Uterus (tissue), 4 donors: Measurements from ENCODE around the gene FUT6. TPM values are rescaled to one million over a fixed set of nuclear protein-coding genes. Genes with fewer than 3 reads are reported as not detected.
A peak's percentile ranks its signal among the peaks of the same experiment; 100 is the strongest.

Experiments used
- DNase-seq, 2 donors: peaks; one replicate each; pipeline ENCODE4 v3.0.0-alpha.2; 2019 to 2020
- H3K27ac ChIP-seq, 2 donors: fragments of 200-600 bp; sonication (generic); 1 replicate in 1 of 2; 2 replicates in 1 of 2; pipeline ENCODE4 v1.5.1; 2016 to 2018
- H3K27me3 ChIP-seq, 2 donors: fragments of 200-600 bp; sonication (generic); one replicate each; pipeline ENCODE4 v1.5.1; 2018 to 2019; ENCODE audit warnings: control low read depth in 1 of 2
- H3K36me3 ChIP-seq, 2 donors: fragments of 200-600 bp; sonication (generic); one replicate each; pipeline ENCODE4 v1.5.1; 2019; ENCODE audit warnings: control low read depth in 1 of 2
- H3K4me1 ChIP-seq, 2 donors: fragments of 200-600 bp; sonication (generic); one replicate each; pipeline ENCODE4 v1.5.1; 2018 to 2019; ENCODE audit warnings: control low read depth in 1 of 2
- H3K4me3 ChIP-seq, 2 donors: fragments of 200-600 bp; sonication (generic); 1 replicate in 1 of 2; 2 replicates in 1 of 2; pipeline ENCODE4 v1.5.1; 2018 to 2019; ENCODE audit warnings: mild to moderate bottlenecking in 1 of 2
- H3K9me3 ChIP-seq, 2 donors: fragments of 200-600 bp; sonication (generic); one replicate each; pipeline ENCODE4 v1.5.1; 2019; ENCODE audit warnings: control low read depth in 1 of 2
- CTCF ChIP-seq, 4 experiments: fragments of 200-600 bp in 2 of 4; fragments of 450-650 bp in 2 of 4; sonication (generic) in 2 of 4; IDR thresholded peaks; one replicate each; pipeline ENCODE4 v1.5.1; 2016 to 2019; ENCODE audit warnings: antibody characterized with exemption in 4 of 4, mild to moderate bottlenecking in 2 of 4, moderate library complexity in 1 of 4
- POLR2A ChIP-seq, 2 donors: fragments of 450-650 bp; IDR thresholded peaks; one replicate each; pipeline ENCODE4 v1.6.1; 2016; ENCODE audit warnings: antibody characterized with exemption in 2 of 2, mild to moderate bottlenecking in 1 of 2, moderate library complexity in 1 of 2
- intact Hi-C: fragments of 100-400 bp; cut with DNase I; formaldehyde crosslinking; loops from one replicate; pipeline ENCODE4 v1.15.1; 2023; ENCODE audit warnings: low total_unique reads
- total RNA-seq, 4 donors: library from RNA; depleted of rRNA in 3 of 4; stranded (reverse); fragments of >200 nt in 3 of 4; gene quantifications; one replicate each; pipeline versions ENCODE4 v1.1.0 to v1.2.4, GENCODE V29; 2014 to 2023
- donor health status: DM: yes; HTN: yes; CAD: no.

Gene FUT6
- total RNA-seq, 4 donors from 2014 or later, result 0.55 TPM; not detected in 3

- no peaks in the 10 kb centered on the region for H3K4me1 ChIP-seq
- H3K4me3 ChIP-seq, result no peak within 1 kb of the TSS
- no peaks in the 10 kb centered on the region for H3K9me3 ChIP-seq
- TF ChIP-seq CTCF (IDR thresholded peaks at IDR 0.05) (no peak), POLR2A (IDR thresholded peaks at IDR 0.05) (no peak)
- H3K36me3 ChIP-seq, result no peaks in the 10 kb centered on the region
- peaks cover 11 to 26% of the 10 kb centered on the region in 2 donors for H3K27me3 ChIP-seq
- H3K27ac ChIP-seq, result no peak within 1 kb of the TSS
- DNase-seq, result no peak
- intact Hi-C loops, result no loop called here
These were observed 34.7 kb downstream of the FUT6 start, which contains the start of gene NRTN for GRCh38 chr19:5804516-5805461. Gene NRTN (plus strand): TSS chr19:5805067. CDS start chr19:5824166, 19,099 bp downstream.

GRCh38 chr19:5803752-5804515 lies 35.6 kb downstream of the FUT6 start:
- intact Hi-C loops, result no loop called here
- TF ChIP-seq POLR2A (IDR thresholded peaks at IDR 0.05) (no peak), CTCF (IDR thresholded peaks at IDR 0.05) (peak; percentile 71 to 88 (median 82))
- peaks cover 11 to 26% of the 10 kb centered on the region in 2 donors for H3K27me3 ChIP-seq
- H3K9me3 ChIP-seq, result no peaks in the 10 kb centered on the region
- DNase-seq, result peak; percentile 60 to 75
- no peaks in the 10 kb centered on the region for H3K36me3 ChIP-seq
- no peak overlapping the region for H3K4me3 ChIP-seq
- H3K27ac ChIP-seq, result no peak overlapping the region
- H3K4me1 ChIP-seq, result no peaks in the 10 kb centered on the region

DNA sequence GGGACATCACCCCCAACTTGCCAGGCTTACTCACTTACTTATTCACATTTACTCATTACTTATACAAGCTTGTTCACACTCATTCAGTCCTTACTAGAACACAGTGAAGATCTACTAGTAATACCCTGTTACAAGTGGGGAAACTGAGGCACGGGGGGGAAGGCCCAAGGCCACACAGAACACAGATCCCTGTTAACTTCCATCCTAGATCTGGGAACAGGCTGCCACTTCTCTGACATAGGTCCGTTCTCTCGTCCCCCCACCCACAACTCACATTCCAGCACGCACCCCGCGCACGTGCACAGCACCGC lies 36.1 kb downstream of the FUT6 start:
- H3K27ac ChIP-seq, result no peak overlapping the region

DNA sequence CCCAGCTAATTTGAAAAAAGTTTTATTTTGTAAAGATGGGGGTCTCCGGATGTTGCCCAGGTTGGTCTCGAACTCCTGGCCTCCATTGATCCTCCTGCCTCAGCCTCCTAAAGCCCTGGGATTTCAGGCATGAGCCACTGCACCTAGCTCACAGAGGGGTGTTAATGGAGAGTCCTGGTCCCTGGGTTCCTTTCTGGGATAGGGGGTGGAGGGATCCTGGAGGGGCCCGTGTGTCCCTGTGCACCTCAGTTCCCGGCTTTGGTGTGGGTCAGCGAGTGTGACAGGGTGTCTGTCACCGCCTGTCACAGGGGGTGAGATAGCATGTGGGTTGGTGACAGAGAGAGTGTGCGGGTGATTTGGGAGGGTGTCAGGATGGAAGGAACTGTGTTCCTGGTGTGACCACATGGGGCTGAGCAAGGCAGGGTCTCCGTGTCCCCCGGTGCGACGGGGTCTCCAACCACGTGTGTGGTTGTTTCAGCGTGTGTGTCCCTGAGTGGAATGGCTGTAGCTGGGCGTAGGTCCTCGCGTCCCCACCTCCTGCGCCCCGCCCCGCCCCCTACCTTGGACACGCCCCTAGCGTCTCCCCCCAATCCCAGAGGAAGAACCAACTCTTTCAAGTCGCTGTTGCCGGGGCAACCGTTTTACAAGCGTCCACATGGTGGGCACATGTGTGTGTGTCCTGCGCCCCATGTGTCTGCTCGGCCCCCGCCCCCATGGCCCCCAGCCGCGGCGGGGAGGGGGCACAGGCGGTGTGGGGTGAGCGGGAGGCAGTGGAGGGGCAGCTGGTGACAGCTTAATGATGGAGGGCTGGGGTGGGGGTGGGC lies 37.5 kb downstream of the FUT6 start:
- no peak for DNase-seq
- no peaks in the 10 kb centered on the region for H3K36me3 ChIP-seq
- peaks cover 11 to 26% of the 10 kb centered on the region in 2 donors for H3K27me3 ChIP-seq
- TF ChIP-seq POLR2A (IDR thresholded peaks at IDR 0.05) (no peak), CTCF (IDR thresholded peaks at IDR 0.05) (no peak)
- intact Hi-C loops, result no loop called here
- no peak overlapping the region for H3K27ac ChIP-seq
- no peak overlapping the region for H3K4me3 ChIP-seq
- H3K4me1 ChIP-seq, result no peaks in the 10 kb centered on the region
- no peaks in the 10 kb centered on the region for H3K9me3 ChIP-seq

More for the DNA sequence above, 36.1 kb downstream of the FUT6 start:
- H3K36me3 ChIP-seq, result no peaks in the 10 kb centered on the region
- no peaks in the 10 kb centered on the region for H3K4me1 ChIP-seq
- intact Hi-C loops, result no loop called here
- no peak for DNase-seq
- no peaks in the 10 kb centered on the region for H3K9me3 ChIP-seq
- H3K4me3 ChIP-seq, result no peak overlapping the region
- H3K27me3 ChIP-seq, result peaks cover 11 to 26% of the 10 kb centered on the region in 2 donors
- TF ChIP-seq CTCF (IDR thresholded peaks at IDR 0.05), result no peak
- no peak for TF ChIP-seq POLR2A (IDR thresholded peaks at IDR 0.05)
